NCI-H510A treated with DMSO at 0.1 percent for 48 hours (cell line): ENCODE data around the gene PGM2L1.

Experiments
- DNase-seq: peaks from one replicate; lab custom pipeline; 2025; lab: John Stamatoyannopoulos, UW

PGM2L1 gene

DNA sequence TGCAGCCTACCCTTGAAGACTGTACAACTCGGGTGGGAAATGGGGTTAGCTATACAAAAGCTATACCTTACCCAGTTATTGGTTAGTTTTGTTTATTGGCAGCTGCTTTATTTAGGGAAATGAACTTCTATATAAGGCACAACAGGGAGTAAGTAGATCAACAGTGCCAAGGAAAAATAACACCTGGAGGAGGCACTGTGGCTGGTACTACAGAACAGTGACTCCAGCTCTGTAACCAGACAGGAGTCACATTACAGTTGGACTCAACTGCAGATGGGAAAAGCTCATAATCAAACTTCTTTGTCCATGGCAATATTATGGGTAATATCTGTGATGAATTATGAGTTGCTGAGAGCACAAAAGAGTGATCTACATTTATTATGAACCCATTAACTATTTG lies 100.7 kb downstream of the PGM2L1 start:
- DNase-seq, result no peak

DNA sequence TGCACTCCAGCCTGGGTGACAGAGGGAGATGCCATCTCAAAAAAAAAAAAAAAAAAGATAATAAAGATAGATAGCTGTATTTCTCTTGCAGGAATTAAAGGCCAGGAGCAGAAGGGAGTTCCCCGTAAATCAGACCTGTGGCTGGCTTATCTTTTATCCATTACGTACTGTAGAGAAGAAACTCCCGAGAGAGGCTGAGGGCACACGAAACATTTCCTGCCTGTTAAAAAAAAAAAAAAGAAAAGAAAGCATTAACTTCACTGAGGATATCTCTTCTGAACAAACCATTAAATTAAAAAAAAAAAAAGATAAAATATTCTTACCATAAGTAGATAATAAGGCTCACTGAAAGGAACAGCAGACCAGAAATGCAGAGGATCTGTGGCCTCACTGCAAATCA lies 109.3 kb downstream of the PGM2L1 start:
- DNase-seq, result no peak

GRCh38 chr11:74288161-74288560 lies 110.1 kb downstream of the PGM2L1 start:
- no peak for DNase-seq

DNA sequence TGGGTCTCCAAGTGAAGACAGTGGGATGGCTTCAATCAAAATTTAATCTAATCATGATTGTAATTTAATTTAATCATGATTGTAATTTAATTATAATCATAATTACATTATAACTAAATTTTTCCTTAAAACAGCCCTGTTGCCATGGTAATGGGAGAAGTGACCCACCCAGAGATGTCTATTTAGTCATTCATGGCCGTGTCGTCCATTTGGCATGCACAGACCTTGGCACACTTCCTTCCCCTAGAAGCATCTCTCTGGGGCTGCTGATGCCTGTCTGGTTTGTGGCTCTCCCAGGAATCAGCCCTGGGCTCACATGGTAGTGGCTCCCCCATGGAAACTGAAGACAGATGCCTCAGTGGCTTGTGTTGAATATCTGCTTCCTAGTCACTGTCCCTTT lies 113.8 kb downstream of the PGM2L1 start:
- no peak for DNase-seq

GRCh38 chr11:74283580-74284180 lies 114.6 kb downstream of the PGM2L1 start:
- no peak for DNase-seq

GRCh38 chr11:74282914-74283371 lies 115.3 kb downstream of the PGM2L1 start:
- peak; percentile 48 for DNase-seq

DNA sequence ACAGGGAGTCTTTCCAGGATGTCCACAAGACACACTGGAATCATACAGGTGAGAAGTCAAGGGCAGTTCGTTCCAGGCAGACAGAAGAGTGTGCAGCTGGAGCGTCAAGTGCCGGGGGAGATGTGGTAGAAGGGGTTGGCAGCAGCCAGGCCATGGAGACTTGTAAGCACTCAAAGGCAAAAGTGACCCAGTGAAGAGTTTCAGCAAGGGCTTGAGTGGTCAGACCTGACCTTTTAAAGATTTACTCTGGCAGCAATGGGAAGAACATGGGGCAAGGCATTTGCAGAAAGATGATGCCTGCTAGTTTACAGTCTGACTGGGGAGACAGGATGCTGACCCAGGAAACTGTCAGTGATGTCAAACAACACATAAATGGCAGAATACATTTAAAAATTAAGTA lies 115.8 kb downstream of the PGM2L1 start:
- peak; percentile 86 for DNase-seq

DNA sequence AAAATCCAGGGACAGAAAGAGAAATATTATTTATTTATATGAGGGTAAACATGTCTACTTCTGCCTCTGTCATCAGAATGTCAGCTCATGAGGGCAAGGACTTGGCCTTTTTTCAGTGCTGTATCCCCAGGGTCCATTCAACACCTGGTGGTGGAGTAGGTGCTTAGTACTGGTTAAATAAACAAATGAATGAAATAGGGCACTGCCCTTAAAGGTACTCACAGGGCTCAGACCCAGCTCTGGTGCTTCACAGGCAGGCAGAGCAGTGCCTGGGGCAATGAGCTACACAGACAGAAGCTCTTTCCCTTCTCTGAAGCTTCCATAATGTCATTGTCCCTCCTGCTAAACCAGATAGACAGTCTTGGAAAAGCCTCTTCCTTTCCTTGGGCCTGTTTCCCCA lies 117.7 kb downstream of the PGM2L1 start:
- DNase-seq, result peak; percentile 75
